Stimulated activated CD4-positive, alpha-beta T cell treated with anti-CD3 and anti-CD28 coated beads, Interleukin-2, amount 100 ng/mL, for 48 hours (primary cell): ENCODE results near the gene MEF2B.
"Not testable (repeated sequence)": the region's sequence is repeated elsewhere in the genome, so short reads cannot be mapped to it uniquely, and the experiment has no call there.

Experiments
- DNase-seq, 2 donors: peaks; one replicate each; pipeline ENCODE4 v3.0.0-alpha.2; 2020

The MEF2B gene

GRCh38 chr19:19121371-19121770 lies 48.7 kb downstream of the MEF2B start:
- DNase-seq: no peak

- DNase-seq: no peak
Measured at GRCh38 chr19:19120308-19121231, 49.5 kb downstream of the MEF2B start.

GRCh38 chr19:19119325-19120237 lies 50.5 kb downstream of the MEF2B start:
- DNase-seq: no peak

GRCh38 chr19:19115954-19116353 lies 54.1 kb downstream of the MEF2B start:
- peak; percentile 58 to 64 for DNase-seq

- DNase-seq: no peak
Measured at GRCh38 chr19:19113040-19113626, 56.9 kb downstream of the MEF2B start.

- DNase-seq: no peak
Measured at GRCh38 chr19:19111967-19112580, 58.0 kb downstream of the MEF2B start.

GRCh38 chr19:19111136-19111835 lies 58.8 kb downstream of the MEF2B start:
- DNase-seq: no peak

GRCh38 chr19:19110410-19111135 lies 59.5 kb downstream of the MEF2B start:
- DNase-seq: no peak

- no peak for DNase-seq
Measured at GRCh38 chr19:19109601-19110000, 60.5 kb downstream of the MEF2B start.

GRCh38 chr19:19107654-19108053 lies 62.4 kb downstream of the MEF2B start:
- DNase-seq: no peak

GRCh38 chr19:19106938-19107337 lies 63.1 kb downstream of the MEF2B start:
- not testable (repeated sequence) for DNase-seq

GRCh38 chr19:19106056-19106551 lies 64.0 kb downstream of the MEF2B start:
- DNase-seq: no peak

GRCh38 chr19:19105365-19106055 lies 64.6 kb downstream of the MEF2B start:
- no peak for DNase-seq

GRCh38 chr19:19103167-19103566 lies 66.9 kb downstream of the MEF2B start:
- DNase-seq: no peak

GRCh38 chr19:19102566-19102965 lies 67.5 kb downstream of the MEF2B start:
- DNase-seq: not testable (repeated sequence)

GRCh38 chr19:19101540-19101939 lies 68.5 kb downstream of the MEF2B start:
- no peak for DNase-seq

- no peak for DNase-seq
Measured at GRCh38 chr19:19098703-19099632, 71.1 kb downstream of the MEF2B start.

GRCh38 chr19:19098084-19098702 lies 71.9 kb downstream of the MEF2B start:
- DNase-seq: no peak
